ENCODE data around the gene TLR1.

GRCh38 chr4:38832206-38832605, 27.6 kb upstream of the TLR1 start:
- TF ChIP-seq CTCF (IDR thresholded peaks at IDR 0.05) = no peak
- TF ChIP-seq POLR2A (IDR thresholded peaks at IDR 0.05; ENCODE audit: low read depth) = no peak
- no peak for TF ChIP-seq EP300 (IDR thresholded peaks at IDR 0.05)
- TF ChIP-seq POLR2AphosphoS5 (IDR thresholded peaks at IDR 0.05) = no peak
